CD4-positive, alpha-beta T cell treated with Interleukin-6 for 4 hours (primary cell): Measurements from ENCODE around the gene NHS.

ENCODE experiments used
- DNase-seq: peaks from one replicate; pipeline ENCODE4 v3.0.0-alpha.2; 2020; ENCODE audit warnings: mixed read lengths

NHS gene

GRCh38 chrX:17687648-17688047 lies 312.6 kb downstream of the NHS start:
- DNase-seq: no peak

GRCh38 chrX:17689971-17690409 lies 315.0 kb downstream of the NHS start:
- peak; percentile 48 for DNase-seq

- no peak for DNase-seq
Measured at GRCh38 chrX:17692709-17693346, 317.8 kb downstream of the NHS start.

- DNase-seq: no peak
Measured at GRCh38 chrX:17697191-17697590, 322.2 kb downstream of the NHS start.

- no peak for DNase-seq
Measured at GRCh38 chrX:17700976-17701375, 326.0 kb downstream of the NHS start.

- DNase-seq: no peak
Measured at GRCh38 chrX:17703201-17703600, 328.2 kb downstream of the NHS start.

GRCh38 chrX:17705211-17705610 lies 330.2 kb downstream of the NHS start:
- DNase-seq: no peak

- no peak for DNase-seq
Measured at GRCh38 chrX:17706676-17707075, 331.7 kb downstream of the NHS start.

- no peak for DNase-seq
Measured at GRCh38 chrX:17707731-17708130, 332.7 kb downstream of the NHS start.

GRCh38 chrX:17710871-17711301 lies 335.9 kb downstream of the NHS start:
- no peak for DNase-seq

- DNase-seq: no peak
Measured at GRCh38 chrX:17713288-17713687, 338.3 kb downstream of the NHS start.

- DNase-seq: no peak
Measured at GRCh38 chrX:17718649-17719165, 343.7 kb downstream of the NHS start.

- DNase-seq: no peak
Measured at GRCh38 chrX:17719711-17720110, 344.7 kb downstream of the NHS start.

- no peak for DNase-seq
Measured at GRCh38 chrX:17721715-17722114, 346.7 kb downstream of the NHS start.

GRCh38 chrX:17725181-17725580 lies 350.2 kb downstream of the NHS start:
- no peak for DNase-seq

- DNase-seq: no peak
Measured at GRCh38 chrX:17732138-17732783, 357.3 kb downstream of the NHS start.

GRCh38 chrX:17735406-17735805 lies 360.4 kb downstream of the NHS start:
- no peak for DNase-seq

- DNase-seq: no peak
Measured at GRCh38 chrX:17736478-17736855, 361.5 kb downstream of the NHS start.

- peak; percentile 94 for DNase-seq
Measured at GRCh38 chrX:17736856-17737709, 362.1 kb downstream of the NHS start, which contains the start of gene SCML1. TSS of gene SCML1 (plus strand) at chrX:17737493. CDS start at chrX:17744187, 6,694 bp downstream.

- DNase-seq: no peak
Measured at GRCh38 chrX:17737710-17737985, 362.6 kb downstream of the NHS start.

GRCh38 chrX:17737986-17738713 lies 363.1 kb downstream of the NHS start:
- peak; percentile 43 for DNase-seq

GRCh38 chrX:17738737-17739535 lies 363.9 kb downstream of the NHS start:
- DNase-seq: no peak
